Body of pancreas (tissue), 4 donors: ENCODE results near the gene CMTR2.
"Not testable (repeated sequence)": the region's sequence is repeated elsewhere in the genome, so short reads cannot be mapped to it uniquely, and the experiment has no call there.

Experiments
- POLR2A ChIP-seq, 3 donors: fragments of 450-650 bp; IDR thresholded peaks; one replicate each; pipeline ENCODE4 v1.6.1; 2016; ENCODE audit warnings: antibody characterized with exemption in 3 of 3, mild to moderate bottlenecking in 2 of 3
- TF ChIP-seq, protein P1 (sequence below), 7 experiments: fragments of 450-650 bp in 4 of 7; fragments of 200-600 bp in 3 of 7; sonication (generic) in 3 of 7; IDR thresholded peaks; one replicate each; pipeline ENCODE4 v1.5.1; 2016 to 2019; ENCODE audit warnings: antibody characterized with exemption in 7 of 7

DNA sequence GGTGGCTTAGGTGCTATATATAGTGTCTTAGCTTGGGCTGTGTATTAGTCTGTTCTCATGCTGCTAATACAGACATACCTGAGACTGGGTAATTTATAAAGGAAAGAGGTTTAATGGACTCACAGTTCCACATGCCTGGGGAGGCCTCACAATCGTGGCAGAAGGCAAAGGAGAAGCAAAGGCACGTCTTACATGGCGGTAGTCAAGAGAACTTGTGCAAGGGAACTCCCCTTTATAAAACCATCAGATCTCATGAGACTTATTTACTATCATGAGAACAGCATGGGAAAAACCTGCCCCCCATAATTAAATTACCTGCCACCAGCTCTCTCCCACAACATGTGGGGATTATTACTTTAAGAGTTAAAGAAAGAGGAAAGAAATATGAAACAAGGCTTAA is 2.9 kb upstream of the CMTR2 start:
- TF ChIP-seq, protein P1, sequence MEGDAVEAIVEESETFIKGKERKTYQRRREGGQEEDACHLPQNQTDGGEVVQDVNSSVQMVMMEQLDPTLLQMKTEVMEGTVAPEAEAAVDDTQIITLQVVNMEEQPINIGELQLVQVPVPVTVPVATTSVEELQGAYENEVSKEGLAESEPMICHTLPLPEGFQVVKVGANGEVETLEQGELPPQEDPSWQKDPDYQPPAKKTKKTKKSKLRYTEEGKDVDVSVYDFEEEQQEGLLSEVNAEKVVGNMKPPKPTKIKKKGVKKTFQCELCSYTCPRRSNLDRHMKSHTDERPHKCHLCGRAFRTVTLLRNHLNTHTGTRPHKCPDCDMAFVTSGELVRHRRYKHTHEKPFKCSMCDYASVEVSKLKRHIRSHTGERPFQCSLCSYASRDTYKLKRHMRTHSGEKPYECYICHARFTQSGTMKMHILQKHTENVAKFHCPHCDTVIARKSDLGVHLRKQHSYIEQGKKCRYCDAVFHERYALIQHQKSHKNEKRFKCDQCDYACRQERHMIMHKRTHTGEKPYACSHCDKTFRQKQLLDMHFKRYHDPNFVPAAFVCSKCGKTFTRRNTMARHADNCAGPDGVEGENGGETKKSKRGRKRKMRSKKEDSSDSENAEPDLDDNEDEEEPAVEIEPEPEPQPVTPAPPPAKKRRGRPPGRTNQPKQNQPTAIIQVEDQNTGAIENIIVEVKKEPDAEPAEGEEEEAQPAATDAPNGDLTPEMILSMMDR (IDR thresholded peaks at IDR 0.05): not testable (repeated sequence)
- TF ChIP-seq POLR2A (IDR thresholded peaks at IDR 0.05): not testable (repeated sequence)
